MM.1S (cell line): ENCODE measurements around the gene MARF1.

Experiments used
- DNase-seq: peaks from one replicate; pipeline ENCODE4 v3.0.0-alpha.2; 2015
- H2AFZ ChIP-seq: fragments of 300-600 bp; sonication (generic); 2 replicates; pipeline ENCODE4 v1.6.0; 2016; ENCODE audit warnings: antibody characterized with exemption, low read length
- H3F3A ChIP-seq: fragments of 300-600 bp; sonication (generic); 2 replicates; pipeline ENCODE4 v1.6.1; 2016; ENCODE audit warnings: mild to moderate bottlenecking, antibody characterized with exemption, low read length, moderate library complexity, mixed read lengths; ENCODE audit not compliant: insufficient read depth
- H3K27ac ChIP-seq: fragments of 300-600 bp; sonication (generic); 2 replicates; pipeline ENCODE4 v1.5.1; 2016; ENCODE audit warnings: mild to moderate bottlenecking, low read length
- H3K27me3 ChIP-seq: fragments of 300-600 bp; sonication (generic); replicated peaks from 2 replicates; pipeline ENCODE4 v1.6.0; 2016; ENCODE audit warnings: low read length; ENCODE audit not compliant: insufficient read depth
- H3K36me3 ChIP-seq: fragments of 300-600 bp; sonication (generic); replicated peaks from 2 replicates; pipeline ENCODE4 v1.6.1; 2016; ENCODE audit warnings: mild to moderate bottlenecking, low read length, mixed read lengths; ENCODE audit not compliant: insufficient read depth
- H3K4me1 ChIP-seq: fragments of 300-600 bp; sonication (generic); 2 replicates; pipeline ENCODE4 v1.6.1; 2016; ENCODE audit warnings: low read length, mixed read lengths
- H3K4me2 ChIP-seq: fragments of 300-600 bp; sonication (generic); 2 replicates; pipeline ENCODE4 v1.6.0; 2016; ENCODE audit warnings: low read depth, low read length
- H3K4me3 ChIP-seq: fragments of 300-600 bp; sonication (generic); 2 replicates; pipeline ENCODE4 v1.5.1; 2016; ENCODE audit warnings: low read length, mixed read lengths
- H3K79me2 ChIP-seq: fragments of 300-600 bp; sonication (generic); 2 replicates; pipeline ENCODE4 v1.6.1; 2016; ENCODE audit warnings: mixed run types, low read length, mixed read lengths
- H3K9ac ChIP-seq: fragments of 300-600 bp; sonication (generic); 2 replicates; pipeline ENCODE4 v1.6.1; 2016; ENCODE audit warnings: low read length, mixed read lengths
- H3K9me2 ChIP-seq: fragments of 300-600 bp; sonication (generic); replicated peaks from 2 replicates; pipeline ENCODE4 v1.6.1; 2016; ENCODE audit warnings: mild to moderate bottlenecking, low read length, mixed read lengths; ENCODE audit not compliant: insufficient read depth
- H3K9me3 ChIP-seq: fragments of 300-600 bp; sonication (generic); replicated peaks from 2 replicates; pipeline ENCODE4 v1.6.1; 2016; ENCODE audit warnings: mild to moderate bottlenecking, low read length, mixed read lengths; ENCODE audit not compliant: insufficient read depth
- H4K20me1 ChIP-seq: fragments of 300-600 bp; sonication (generic); 2 replicates; pipeline ENCODE4 v1.6.1; 2016; ENCODE audit warnings: mild to moderate bottlenecking, low read length, moderate library complexity, mixed read lengths; ENCODE audit not compliant: insufficient read depth
- CTCF ChIP-seq: fragments of 300-600 bp; sonication (generic); IDR thresholded peaks from 2 replicates; pipeline ENCODE4 v1.5.1; 2016; ENCODE audit warnings: antibody characterized with exemption, low read length, mixed read lengths
- EZH2 ChIP-seq: fragments of 300-600 bp; sonication (generic); optimal IDR thresholded peaks from 2 replicates; pipeline ENCODE3; 2017; ENCODE audit warnings: low read depth, mild to moderate bottlenecking, antibody characterized with exemption, low read length, mixed read lengths
- EZH2phosphoT487 ChIP-seq: fragments of 300-600 bp; sonication (generic); IDR thresholded peaks from 2 replicates; pipeline ENCODE4 v1.6.1; 2018; ENCODE audit warnings: antibody characterized with exemption, low read length

Gene MARF1

GRCh38 chr16:15581127-15581815 is 61.7 kb downstream of the MARF1 start:
- H2AFZ ChIP-seq, result no peak overlapping the region
- no peaks in the 10 kb centered on the region for H3K27me3 ChIP-seq
- H3F3A ChIP-seq, result no peaks in the 10 kb centered on the region
- H3K9me3 ChIP-seq, result no peaks in the 10 kb centered on the region
- H3K36me3 ChIP-seq, result no peaks in the 10 kb centered on the region
- H3K4me2 ChIP-seq, result no peak overlapping the region
- H3K9me2 ChIP-seq, result no peaks in the 10 kb centered on the region
- DNase-seq, result no peak
- H3K79me2 ChIP-seq, result no peaks in the 10 kb centered on the region
- no peak overlapping the region for H3K9ac ChIP-seq
- TF ChIP-seq EZH2phosphoT487, result no peak
- no peak for TF ChIP-seq CTCF
- no peak for TF ChIP-seq EZH2
- no peaks in the 10 kb centered on the region for H3K4me1 ChIP-seq
- H4K20me1 ChIP-seq, result no peaks in the 10 kb centered on the region
- no peak overlapping the region for H3K27ac ChIP-seq
- H3K4me3 ChIP-seq, result no peak overlapping the region

- no peaks in the 10 kb centered on the region for H3F3A ChIP-seq
- no peak overlapping the region for H3K9ac ChIP-seq
- no peaks in the 10 kb centered on the region for H3K4me1 ChIP-seq
- H3K27ac ChIP-seq, result no peak overlapping the region
- H3K4me2 ChIP-seq, result no peak overlapping the region
- no peaks in the 10 kb centered on the region for H3K9me2 ChIP-seq
- no peaks in the 10 kb centered on the region for H3K79me2 ChIP-seq
- TF ChIP-seq EZH2phosphoT487, result no peak
- TF ChIP-seq EZH2, result no peak
- no peak for TF ChIP-seq CTCF
- H2AFZ ChIP-seq, result no peak overlapping the region
- no peaks in the 10 kb centered on the region for H3K36me3 ChIP-seq
- no peaks in the 10 kb centered on the region for H3K27me3 ChIP-seq
- H3K9me3 ChIP-seq, result no peaks in the 10 kb centered on the region
- no peaks in the 10 kb centered on the region for H4K20me1 ChIP-seq
- no peak for DNase-seq
- no peak overlapping the region for H3K4me3 ChIP-seq
Measured at GRCh38 chr16:15578824-15579223, 64.1 kb downstream of the MARF1 start.

- no peak overlapping the region for H3K27ac ChIP-seq
- no peaks in the 10 kb centered on the region for H3K9me2 ChIP-seq
- no peaks in the 10 kb centered on the region for H3K4me1 ChIP-seq
- no peak for DNase-seq
- no peaks in the 10 kb centered on the region for H3K36me3 ChIP-seq
- TF ChIP-seq EZH2, result no peak
- no peak for TF ChIP-seq EZH2phosphoT487
- no peak for TF ChIP-seq CTCF
- no peak overlapping the region for H3K4me3 ChIP-seq
- no peaks in the 10 kb centered on the region for H4K20me1 ChIP-seq
- no peaks in the 10 kb centered on the region for H3F3A ChIP-seq
- H3K4me2 ChIP-seq, result no peak overlapping the region
- no peaks in the 10 kb centered on the region for H3K79me2 ChIP-seq
- no peaks in the 10 kb centered on the region for H3K9me3 ChIP-seq
- H3K9ac ChIP-seq, result no peak overlapping the region
- no peak overlapping the region for H2AFZ ChIP-seq
- H3K27me3 ChIP-seq, result no peaks in the 10 kb centered on the region
Measured at GRCh38 chr16:15576960-15577958, 65.7 kb downstream of the MARF1 start.
